MM.1S (cell line): Measurements from ENCODE around the gene MYO10.

ENCODE experiments used
- EZH2 ChIP-seq: fragments of 300-600 bp; sonication (generic); optimal IDR thresholded peaks from 2 replicates; pipeline ENCODE3; 2017; ENCODE audit warnings: low read depth, mild to moderate bottlenecking, antibody characterized with exemption, low read length, mixed read lengths
- TF ChIP-seq, protein P1 (sequence below): fragments of 300-600 bp; sonication (generic); IDR thresholded peaks from 2 replicates; pipeline ENCODE4 v1.5.1; 2016; ENCODE audit warnings: antibody characterized with exemption, low read length, mixed read lengths

GRCh38 chr5:16675806-16676205 is 260.3 kb downstream of the MYO10 start:
- TF ChIP-seq, protein P1, sequence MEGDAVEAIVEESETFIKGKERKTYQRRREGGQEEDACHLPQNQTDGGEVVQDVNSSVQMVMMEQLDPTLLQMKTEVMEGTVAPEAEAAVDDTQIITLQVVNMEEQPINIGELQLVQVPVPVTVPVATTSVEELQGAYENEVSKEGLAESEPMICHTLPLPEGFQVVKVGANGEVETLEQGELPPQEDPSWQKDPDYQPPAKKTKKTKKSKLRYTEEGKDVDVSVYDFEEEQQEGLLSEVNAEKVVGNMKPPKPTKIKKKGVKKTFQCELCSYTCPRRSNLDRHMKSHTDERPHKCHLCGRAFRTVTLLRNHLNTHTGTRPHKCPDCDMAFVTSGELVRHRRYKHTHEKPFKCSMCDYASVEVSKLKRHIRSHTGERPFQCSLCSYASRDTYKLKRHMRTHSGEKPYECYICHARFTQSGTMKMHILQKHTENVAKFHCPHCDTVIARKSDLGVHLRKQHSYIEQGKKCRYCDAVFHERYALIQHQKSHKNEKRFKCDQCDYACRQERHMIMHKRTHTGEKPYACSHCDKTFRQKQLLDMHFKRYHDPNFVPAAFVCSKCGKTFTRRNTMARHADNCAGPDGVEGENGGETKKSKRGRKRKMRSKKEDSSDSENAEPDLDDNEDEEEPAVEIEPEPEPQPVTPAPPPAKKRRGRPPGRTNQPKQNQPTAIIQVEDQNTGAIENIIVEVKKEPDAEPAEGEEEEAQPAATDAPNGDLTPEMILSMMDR = no peak
- TF ChIP-seq EZH2 = no peak
